GM18526 (cell line): ENCODE results near the gene ARHGAP9.

Experiments used
- POLR2A ChIP-seq: IDR thresholded peaks from 3 replicates; pipeline ENCODE4 v1.6.1; 2011; ENCODE audit not compliant: insufficient read length; ENCODE audit errors: extremely low read depth

The ARHGAP9 gene

GRCh38 chr12:57476993-57477709, 2.5 kb downstream of the ARHGAP9 start:
- TF ChIP-seq POLR2A: no peak

DNA sequence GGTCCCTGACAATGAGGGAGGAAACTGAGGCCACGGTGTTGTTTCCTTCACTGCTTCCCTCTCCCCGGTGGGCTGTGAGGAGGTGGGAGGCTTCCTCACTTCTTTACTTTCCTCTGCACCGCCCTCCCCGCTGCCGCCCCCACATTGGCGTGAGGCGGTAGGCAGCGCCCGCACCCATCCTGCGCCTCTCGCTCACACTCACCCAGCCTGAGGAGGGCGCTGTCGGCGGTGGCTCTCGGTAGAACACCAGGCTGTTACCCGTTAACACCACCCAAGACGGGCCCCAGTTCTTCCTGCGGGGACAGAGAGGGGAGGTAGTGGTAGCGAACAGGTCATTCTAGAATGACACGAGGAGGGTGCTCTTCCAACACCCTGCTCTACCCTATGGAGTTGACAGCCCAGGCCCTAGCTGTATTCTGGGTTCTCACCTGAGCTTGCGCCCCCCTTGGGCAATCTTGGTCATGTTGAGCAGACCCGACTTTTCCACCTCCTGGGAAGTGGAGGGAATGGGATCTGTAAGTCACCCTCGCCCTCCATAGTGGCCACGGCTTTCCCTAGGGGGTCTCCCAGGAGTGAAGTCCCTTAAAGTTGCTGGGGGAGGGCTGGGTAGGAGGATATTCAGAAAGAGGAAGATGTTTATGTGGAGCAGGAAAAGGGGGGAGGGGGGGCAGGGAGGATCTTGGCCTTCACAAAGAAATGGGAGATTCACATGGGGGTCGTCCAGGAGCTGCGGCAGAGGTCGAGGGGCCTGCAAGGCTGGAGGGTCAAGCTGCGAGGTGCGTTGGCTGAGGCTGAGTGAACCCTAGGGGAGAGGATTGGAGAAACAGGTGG, 3.3 kb downstream of the ARHGAP9 start:
- TF ChIP-seq POLR2A: no peak

DNA sequence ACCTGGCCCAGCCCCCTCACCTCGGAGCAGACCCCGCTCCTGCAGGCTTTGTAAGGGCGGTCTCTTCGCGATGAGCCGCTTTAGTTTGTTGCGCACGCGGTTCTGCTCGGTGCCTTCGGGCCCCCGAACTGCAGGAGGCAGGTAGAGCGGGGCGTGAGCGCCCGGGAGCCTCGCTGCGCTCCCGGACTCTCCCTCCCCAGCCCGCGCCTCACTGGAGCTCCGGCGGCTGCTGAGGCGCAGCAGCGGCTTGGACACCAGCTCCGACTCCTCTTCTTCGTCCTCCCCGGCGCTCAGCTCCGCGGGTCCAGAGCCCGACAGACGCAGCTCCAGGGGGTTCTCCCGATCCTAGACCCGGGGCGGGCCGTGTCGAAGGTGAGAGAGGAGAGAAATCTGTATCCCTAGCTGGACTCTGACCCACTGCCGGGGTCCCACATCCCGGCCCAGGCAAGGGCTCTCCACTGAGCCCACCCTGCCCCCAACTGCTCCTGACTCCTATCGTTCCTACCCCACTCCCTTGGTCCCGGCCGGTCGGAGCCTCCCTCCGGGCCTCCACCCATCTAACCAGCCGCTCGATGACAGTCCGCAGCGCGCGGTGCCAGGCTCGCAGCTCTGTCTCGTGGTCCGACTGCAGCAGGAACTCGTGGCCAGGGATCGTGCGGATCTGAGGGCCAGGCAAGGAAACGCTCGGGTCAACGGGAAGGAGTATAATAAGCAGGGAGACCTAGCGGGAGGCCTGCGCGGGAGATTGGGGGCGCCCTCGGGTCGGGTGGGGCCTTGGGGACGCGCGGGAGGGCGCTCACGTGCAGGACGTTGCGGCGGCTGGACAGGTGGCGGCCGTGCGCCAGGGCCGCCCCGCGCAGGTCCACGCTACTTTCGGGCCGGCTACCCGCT, 4.2 kb downstream of the ARHGAP9 start:
- no peak for TF ChIP-seq POLR2A

DNA sequence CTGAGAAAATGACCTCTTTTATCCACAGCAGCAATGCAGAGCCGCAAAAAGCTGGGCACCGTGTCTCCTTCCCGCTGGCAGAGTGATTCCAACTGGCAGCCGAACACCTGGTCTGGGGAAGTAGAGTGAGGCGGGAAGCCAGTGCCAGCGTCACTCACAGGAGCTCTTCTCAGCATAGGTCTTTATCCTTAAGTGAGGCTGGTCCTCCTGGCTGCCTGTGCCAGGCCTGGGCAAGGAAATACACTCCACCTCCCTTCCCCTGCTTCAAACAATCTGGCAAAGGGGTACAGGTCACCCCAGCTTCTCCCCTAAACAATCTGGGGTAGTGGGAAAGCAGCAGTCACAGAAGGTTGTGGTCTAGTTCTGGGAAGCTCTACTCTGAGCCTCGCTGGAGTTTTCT, 4.8 kb downstream of the ARHGAP9 start:
- TF ChIP-seq POLR2A: no peak

DNA sequence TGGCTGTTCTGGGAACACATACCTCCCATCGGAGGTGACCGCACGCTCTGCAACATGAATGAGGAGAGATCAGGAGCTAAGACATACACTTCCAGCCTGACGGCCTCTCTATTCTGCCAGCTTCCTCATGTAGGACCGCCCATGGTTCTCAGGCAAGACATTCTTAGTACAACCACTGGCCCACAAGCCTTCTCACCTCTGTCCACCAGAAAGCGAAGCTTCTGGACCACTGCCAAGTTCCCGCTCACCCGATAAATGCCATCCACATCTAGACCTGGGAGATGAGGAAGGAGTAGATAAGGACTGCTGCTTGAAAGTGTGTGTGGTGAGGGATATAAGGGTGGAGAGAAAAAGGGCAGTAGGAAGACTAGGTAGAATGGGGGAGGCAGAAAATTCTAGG, 5.2 kb downstream of the ARHGAP9 start:
- TF ChIP-seq POLR2A: no peak

GRCh38 chr12:57473886-57474285, 5.8 kb downstream of the ARHGAP9 start:
- no peak for TF ChIP-seq POLR2A

DNA sequence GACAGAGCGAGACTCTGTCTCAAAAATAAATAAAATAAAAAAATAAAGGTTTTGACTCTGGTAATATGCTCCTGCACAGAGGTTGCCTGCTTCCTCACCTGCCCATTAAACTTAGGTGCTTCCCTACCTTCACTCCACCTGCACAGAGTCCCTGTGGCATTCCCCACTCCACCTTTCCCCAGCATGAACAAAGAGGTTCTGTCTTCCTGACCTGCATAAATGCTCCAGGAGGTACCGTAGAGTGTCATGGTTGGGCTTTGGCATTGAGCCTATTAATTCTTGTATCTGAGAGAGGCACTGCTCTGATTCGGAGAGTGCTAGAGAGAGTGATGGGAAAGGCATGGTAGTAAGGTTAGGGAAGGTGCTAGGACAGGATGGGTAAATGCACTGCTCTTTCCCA, 6.3 kb downstream of the ARHGAP9 start:
- TF ChIP-seq POLR2A: no peak

DNA sequence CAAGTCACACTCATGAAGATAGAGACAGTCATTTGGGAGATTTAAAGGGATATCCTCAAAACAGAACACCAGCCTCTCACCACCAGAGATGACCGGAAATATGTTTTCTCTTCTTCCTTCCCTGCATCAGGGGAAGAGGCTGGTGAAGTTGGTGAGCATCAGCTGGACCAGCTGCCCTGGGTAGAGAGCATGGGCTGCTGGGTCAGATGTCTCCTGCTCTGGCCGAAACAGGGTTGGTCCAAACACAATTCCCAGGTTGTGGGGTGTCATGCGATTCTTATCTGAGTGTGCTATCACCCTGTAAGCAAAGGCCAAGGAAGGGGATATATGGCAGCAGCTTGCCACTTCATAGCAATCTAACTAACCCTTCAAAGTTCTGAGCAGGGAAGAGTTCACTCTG, 7.3 kb downstream of the ARHGAP9 start:
- TF ChIP-seq POLR2A: no peak

GRCh38 chr12:57471661-57472060, 8.0 kb downstream of the ARHGAP9 start:
- no peak for TF ChIP-seq POLR2A

DNA sequence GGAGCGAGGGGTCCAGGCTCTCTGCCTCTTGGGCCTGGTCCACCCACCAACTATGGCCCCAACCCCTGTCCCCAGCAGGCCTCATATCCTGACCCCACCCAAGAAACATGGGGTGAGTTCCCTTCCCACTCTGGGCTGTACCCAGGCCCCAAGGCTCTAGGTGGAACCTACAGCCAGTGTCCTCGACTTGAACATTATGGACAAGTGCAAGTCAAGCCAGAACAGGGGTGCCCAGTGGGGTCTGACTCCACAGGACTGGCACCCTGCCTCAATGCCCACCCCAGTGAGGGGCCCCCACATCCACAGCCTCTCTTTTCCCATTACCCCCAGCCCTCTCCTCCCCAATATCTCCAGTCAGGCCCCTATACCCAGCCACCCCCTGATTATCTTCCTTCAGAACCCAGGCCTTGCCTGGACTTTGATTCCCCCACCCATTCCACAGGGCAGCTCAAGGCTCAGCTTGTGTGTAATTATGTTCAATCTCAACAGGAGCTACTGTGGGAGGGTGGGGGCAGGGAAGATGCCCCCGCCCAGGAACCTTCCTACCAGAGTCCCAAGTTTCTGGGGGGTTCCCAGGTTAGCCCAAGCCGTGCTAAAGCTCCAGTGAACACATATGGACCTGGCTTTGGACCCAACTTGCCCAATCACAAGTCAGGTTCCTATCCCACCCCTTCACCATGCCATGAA, 8.6 kb downstream of the ARHGAP9 start:
- no peak for TF ChIP-seq POLR2A

DNA sequence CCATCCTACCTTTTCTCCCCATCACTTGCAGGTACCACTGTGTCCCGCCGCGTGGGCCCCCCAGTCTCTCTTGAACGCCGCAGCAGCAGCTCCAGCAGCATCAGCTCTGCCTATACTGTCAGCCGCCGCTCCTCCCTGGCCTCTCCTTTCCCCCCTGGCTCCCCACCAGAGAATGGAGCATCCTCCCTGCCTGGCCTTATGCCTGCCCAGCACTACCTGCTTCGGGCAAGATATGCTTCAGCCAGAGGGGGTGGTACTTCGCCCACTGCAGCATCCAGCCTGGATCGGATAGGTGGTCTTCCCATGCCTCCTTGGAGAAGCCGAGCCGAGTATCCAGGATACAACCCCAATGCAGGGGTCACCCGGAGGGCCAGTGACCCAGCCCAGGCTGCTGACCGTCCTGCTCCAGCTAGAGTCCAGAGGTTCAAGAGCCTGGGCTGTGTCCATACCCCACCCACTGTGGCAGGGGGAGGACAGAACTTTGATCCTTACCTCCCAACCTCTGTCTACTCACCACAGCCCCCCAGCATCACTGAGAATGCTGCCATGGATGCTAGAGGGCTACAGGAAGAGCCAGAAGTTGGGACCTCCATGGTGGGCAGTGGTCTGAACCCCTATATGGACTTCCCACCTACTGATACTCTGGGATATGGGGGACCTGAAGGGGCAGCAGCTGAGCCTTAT, 9.2 kb downstream of the ARHGAP9 start:
- no peak for TF ChIP-seq POLR2A

- no peak for TF ChIP-seq POLR2A
These were observed 10.1 kb downstream of the ARHGAP9 start for GRCh38 chr12:57469296-57470164.

- TF ChIP-seq POLR2A: no peak
These were observed 11.8 kb downstream of the ARHGAP9 start for GRCh38 chr12:57467915-57468314.
